Medulla oblongata (tissue), 1 donor: ENCODE data around the gene ANGPT4.

Source experiments
- DNase-seq: peaks from one replicate; pipeline ENCODE4 v3.0.0-alpha.2; 2015; ENCODE audit errors: extremely low spot score

ANGPT4 gene

GRCh38 chr20:916125-916799 is at the start of gene ANGPT4:
ANGPT4 (minus strand) TSS chr20:916334; CDS start chr20:916214, 120 bp downstream.
- DNase-seq, result no peak

- DNase-seq, result no peak
These were observed 47.7 kb upstream of the ANGPT4 start for GRCh38 chr20:963795-964194.

GRCh38 chr20:962683-963082 is 46.5 kb upstream of the ANGPT4 start:
- DNase-seq, result no peak

- no peak for DNase-seq
These were observed 46.1 kb upstream of the ANGPT4 start for GRCh38 chr20:962223-962622.

- DNase-seq, result no peak
These were observed 45.6 kb upstream of the ANGPT4 start for GRCh38 chr20:961768-962167.

GRCh38 chr20:959996-960615 is 44.0 kb upstream of the ANGPT4 start:
- no peak for DNase-seq

- no peak for DNase-seq
These were observed 43.0 kb upstream of the ANGPT4 start for GRCh38 chr20:958936-959815.

GRCh38 chr20:957544-957943 is 41.4 kb upstream of the ANGPT4 start:
- DNase-seq, result no peak

GRCh38 chr20:956330-956951 is 40.3 kb upstream of the ANGPT4 start:
- DNase-seq, result peak; percentile 70

- DNase-seq, result no peak
These were observed 39.5 kb upstream of the ANGPT4 start for GRCh38 chr20:955656-956055.

GRCh38 chr20:955111-955510 is 39.0 kb upstream of the ANGPT4 start:
- DNase-seq, result no peak

- DNase-seq, result no peak
These were observed 37.6 kb upstream of the ANGPT4 start for GRCh38 chr20:953742-954141.

GRCh38 chr20:952196-952795 is 36.2 kb upstream of the ANGPT4 start:
- no peak for DNase-seq

- DNase-seq, result no peak
These were observed 35.4 kb upstream of the ANGPT4 start for GRCh38 chr20:951384-952169.

- DNase-seq, result no peak
These were observed 33.6 kb upstream of the ANGPT4 start for GRCh38 chr20:949717-950116.

GRCh38 chr20:946826-947225 is 30.7 kb upstream of the ANGPT4 start:
- DNase-seq, result no peak

GRCh38 chr20:945841-946240 is 29.7 kb upstream of the ANGPT4 start:
- DNase-seq, result no peak

- no peak for DNase-seq
These were observed 28.8 kb upstream of the ANGPT4 start for GRCh38 chr20:944774-945410.

GRCh38 chr20:944148-944547 is 28.0 kb upstream of the ANGPT4 start:
- DNase-seq, result no peak

GRCh38 chr20:942611-943010 is 26.5 kb upstream of the ANGPT4 start:
- no peak for DNase-seq

GRCh38 chr20:940926-941325 is 24.8 kb upstream of the ANGPT4 start:
- DNase-seq, result no peak
